ENCODE measurements around the gene VPS45. TPM values are rescaled to one million over a fixed set of nuclear protein-coding genes. Genes with fewer than 3 reads are reported as not detected.

VPS45 gene
- total RNA-seq, 4 donors from 2014 or later, result 32.6 to 41.2 (median 37.1) TPM

DNA sequence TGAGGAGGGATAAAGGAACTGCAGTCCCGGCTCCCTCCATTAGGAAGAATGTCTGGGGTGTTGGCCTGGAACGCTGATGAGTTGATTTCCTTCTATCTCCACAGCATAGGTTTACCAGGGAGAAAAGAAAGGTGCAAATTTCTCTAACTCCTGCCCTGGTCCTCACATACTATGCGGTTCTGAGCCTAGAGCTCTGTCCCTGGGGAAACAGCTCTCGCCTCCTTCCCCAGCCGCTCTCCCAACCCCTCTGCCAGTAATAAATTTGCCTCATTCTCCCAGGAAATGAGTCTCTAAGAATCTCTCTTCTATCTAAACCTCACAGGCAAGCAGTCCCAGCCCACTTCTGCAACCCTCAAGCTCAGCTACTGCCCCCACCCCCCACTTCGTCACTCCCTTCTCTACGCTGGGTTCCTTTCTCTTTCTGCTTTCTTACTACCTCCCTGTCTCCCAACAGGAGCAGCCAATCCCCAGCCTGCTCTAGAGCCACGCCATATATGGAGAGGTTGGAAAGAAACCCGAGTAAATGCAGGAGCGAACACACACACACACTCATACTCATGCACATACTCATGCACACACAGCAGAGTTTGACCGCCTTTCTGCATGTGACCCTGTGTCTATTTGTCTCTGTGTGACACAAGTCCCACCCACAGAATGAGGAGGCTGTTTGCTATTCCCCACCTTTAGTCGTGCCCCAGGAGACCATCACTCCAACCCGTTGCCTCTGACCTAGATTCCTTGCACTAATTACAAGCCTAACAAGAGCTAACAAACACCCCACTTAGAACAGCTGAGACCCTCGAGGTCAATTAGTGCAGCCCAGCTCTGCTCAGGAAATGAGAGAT, 95.5 kb downstream of the VPS45 start:
- Histone ChIP-seq H3K27me3 (no peaks in the 10 kb centered on the region), H3K9me3 (no peaks in the 10 kb centered on the region), H3K4me3 (peak overlapping the region; percentile 25 to 47 (median 38)), H3K36me3 (peaks cover 0 to 22% (median 2%) of the 10 kb centered on the region in 3 donors), H3K27ac (peak overlapping the region; percentile 92 to 99 (median 96)), H3K4me1 (peaks cover 0 to 52% (median 31%) of the 10 kb centered on the region in 4 donors)
- TF ChIP-seq EP300 (IDR thresholded peaks at IDR 0.05) (peak; percentile 65 to 96), POLR2A (IDR thresholded peaks at IDR 0.05) (peak; percentile 74 to 96)
- TF ChIP-seq, protein P1, sequence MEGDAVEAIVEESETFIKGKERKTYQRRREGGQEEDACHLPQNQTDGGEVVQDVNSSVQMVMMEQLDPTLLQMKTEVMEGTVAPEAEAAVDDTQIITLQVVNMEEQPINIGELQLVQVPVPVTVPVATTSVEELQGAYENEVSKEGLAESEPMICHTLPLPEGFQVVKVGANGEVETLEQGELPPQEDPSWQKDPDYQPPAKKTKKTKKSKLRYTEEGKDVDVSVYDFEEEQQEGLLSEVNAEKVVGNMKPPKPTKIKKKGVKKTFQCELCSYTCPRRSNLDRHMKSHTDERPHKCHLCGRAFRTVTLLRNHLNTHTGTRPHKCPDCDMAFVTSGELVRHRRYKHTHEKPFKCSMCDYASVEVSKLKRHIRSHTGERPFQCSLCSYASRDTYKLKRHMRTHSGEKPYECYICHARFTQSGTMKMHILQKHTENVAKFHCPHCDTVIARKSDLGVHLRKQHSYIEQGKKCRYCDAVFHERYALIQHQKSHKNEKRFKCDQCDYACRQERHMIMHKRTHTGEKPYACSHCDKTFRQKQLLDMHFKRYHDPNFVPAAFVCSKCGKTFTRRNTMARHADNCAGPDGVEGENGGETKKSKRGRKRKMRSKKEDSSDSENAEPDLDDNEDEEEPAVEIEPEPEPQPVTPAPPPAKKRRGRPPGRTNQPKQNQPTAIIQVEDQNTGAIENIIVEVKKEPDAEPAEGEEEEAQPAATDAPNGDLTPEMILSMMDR (IDR thresholded peaks at IDR 0.05), result peak in 2 of 5 experiments; percentile 46 to 61
- 6 to 7% methylated on average over 14 of the region's 14 CpGs for WGBS, 2 donors
- peak; percentile 75 to 80 for DNase-seq (ENCODE audit: low spot score in 2 of 2)

DNA sequence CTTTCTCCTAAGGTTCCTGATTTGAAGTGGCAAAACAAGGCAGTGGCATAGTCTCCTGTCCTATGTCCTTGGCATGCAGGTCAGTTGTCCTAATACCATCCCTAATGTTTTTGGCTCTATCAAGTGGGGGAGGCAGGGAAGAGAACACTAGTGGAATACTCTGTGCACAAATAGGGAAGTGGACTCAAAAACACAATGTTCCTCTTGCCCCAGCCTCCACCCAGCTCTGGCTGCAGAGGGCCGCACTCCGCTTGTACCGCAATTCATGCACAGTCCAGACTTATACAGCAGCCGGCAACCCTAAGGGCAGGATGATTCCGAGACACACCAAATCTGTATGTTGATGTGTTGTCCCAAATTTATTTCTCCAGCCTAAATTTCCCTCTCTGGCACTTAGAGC, 96.6 kb downstream of the VPS45 start:
- Histone ChIP-seq H3K27ac (peak overlapping the region; percentile 92 to 99 (median 96)), H3K4me1 (peaks cover 0 to 59% (median 34%) of the 10 kb centered on the region in 4 donors)
- WGBS, 2 donors, result 82 to 91% methylated on average over 5 of the region's 5 CpGs

DNA sequence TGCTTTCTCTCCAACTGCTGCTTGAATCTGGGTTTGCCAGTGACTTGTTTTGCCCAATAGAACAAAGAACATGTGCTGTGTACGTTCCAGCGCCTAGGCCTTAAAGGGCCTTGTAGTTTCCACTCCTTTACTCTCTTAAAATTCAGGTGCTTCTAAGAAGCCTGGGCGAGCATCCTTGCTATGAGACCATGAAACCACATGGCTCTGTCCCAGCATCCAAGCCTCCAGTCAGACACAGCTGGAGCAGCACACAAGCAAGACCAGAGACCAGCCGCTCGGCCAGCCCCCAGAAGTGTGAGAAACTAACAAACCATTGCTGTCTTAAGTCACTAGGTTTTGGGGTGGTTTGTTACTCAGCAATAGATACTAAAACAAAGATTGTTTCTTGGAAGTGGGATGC, 97.2 kb downstream of the VPS45 start:
- DNase-seq (ENCODE audit: low spot score in 2 of 2), result no peak
- H3K36me3 ChIP-seq, result peaks cover 0 to 5% (median 0%) of the 10 kb centered on the region in 3 donors
- H3K4me1 ChIP-seq, result peaks cover 0 to 60% (median 34%) of the 10 kb centered on the region in 4 donors
- WGBS, 2 donors, result 65 to 82% methylated on average over 5 of the region's 5 CpGs
- H3K4me3 ChIP-seq, result no peak overlapping the region
- peak overlapping the region; percentile 92 to 99 (median 96) for H3K27ac ChIP-seq
- H3K9me3 ChIP-seq, result no peaks in the 10 kb centered on the region
- TF ChIP-seq, protein P1 (IDR thresholded peaks at IDR 0.05), result no peak
- no peak for TF ChIP-seq EP300 (IDR thresholded peaks at IDR 0.05)
- no peak for TF ChIP-seq POLR2A (IDR thresholded peaks at IDR 0.05)
- no peaks in the 10 kb centered on the region for H3K27me3 ChIP-seq

More for the DNA sequence above, 96.6 kb downstream of the VPS45 start:
- H3K4me3 ChIP-seq, result no peak overlapping the region
- H3K36me3 ChIP-seq, result peaks cover 0 to 10% (median 0%) of the 10 kb centered on the region in 3 donors
- no peaks in the 10 kb centered on the region for H3K27me3 ChIP-seq
- H3K9me3 ChIP-seq, result no peaks in the 10 kb centered on the region
- DNase-seq (ENCODE audit: low spot score in 2 of 2), result no peak
- TF ChIP-seq POLR2A (IDR thresholded peaks at IDR 0.05) (no peak), EP300 (IDR thresholded peaks at IDR 0.05) (peak in 1 of 2 donors; percentile 11)
- TF ChIP-seq, protein P1 (IDR thresholded peaks at IDR 0.05), result no peak

DNA sequence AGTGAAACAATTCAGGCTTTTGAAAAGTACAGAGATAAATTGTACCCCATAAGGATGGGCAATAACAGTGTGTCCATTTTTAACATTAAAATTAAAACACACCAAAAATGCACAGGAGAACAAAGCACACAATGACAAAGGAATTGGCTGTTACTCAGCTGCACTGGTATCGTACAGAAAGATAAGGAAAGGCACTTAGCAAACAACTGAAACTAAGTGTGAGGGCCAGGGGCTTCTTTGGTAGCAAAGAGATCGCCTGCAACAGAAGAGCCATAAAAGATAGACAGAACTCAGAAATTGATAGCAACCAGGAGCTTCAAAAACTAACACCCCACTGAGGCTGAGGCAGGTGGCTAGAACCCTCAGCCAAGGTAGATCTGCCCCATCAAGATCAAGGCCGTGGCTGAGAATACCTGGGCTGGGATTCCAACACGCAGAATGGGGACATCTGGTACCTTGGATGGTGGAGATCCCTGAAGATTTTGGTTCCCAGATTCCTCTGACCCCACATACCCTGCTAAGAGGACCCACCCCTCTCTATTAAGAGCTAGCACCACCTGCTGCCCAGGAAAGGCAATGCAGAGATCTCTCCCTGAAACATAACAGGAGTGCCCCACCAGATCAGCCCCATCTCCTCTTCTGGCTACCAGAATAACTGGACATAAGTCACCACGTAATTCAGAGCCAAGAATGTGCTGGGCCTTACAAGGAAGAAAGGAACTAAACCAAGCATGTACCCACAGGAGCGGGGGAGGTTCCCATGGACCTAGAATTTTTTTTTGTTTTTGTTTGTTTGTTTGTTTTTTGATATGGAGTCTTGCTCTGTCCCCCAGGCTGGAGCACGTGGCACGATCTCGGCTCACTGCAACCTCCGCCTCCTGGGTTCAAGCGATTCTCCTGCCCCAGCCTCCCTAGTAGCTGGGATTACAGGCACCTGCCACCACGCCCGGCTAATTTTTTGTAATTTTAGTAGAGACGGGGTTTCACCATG, 98.3 kb downstream of the VPS45 start:
- H3K27me3 ChIP-seq, result no peaks in the 10 kb centered on the region
- H3K4me1 ChIP-seq, result peaks cover 0 to 56% (median 33%) of the 10 kb centered on the region in 4 donors
- DNase-seq (ENCODE audit: low spot score in 2 of 2), result peak in 1 of 2 donors; percentile 58
- no peak overlapping the region for H3K4me3 ChIP-seq
- WGBS, 2 donors, result 73% methylated on average over 14 of the region's 14 CpGs
- peak overlapping the region in 3 of 4 donors; percentile 92 to 99 (median 93) for H3K27ac ChIP-seq
- no peaks in the 10 kb centered on the region for H3K36me3 ChIP-seq
- TF ChIP-seq, protein P1 (IDR thresholded peaks at IDR 0.05), result peak; percentile 29 to 54 (median 45)
- TF ChIP-seq EP300 (IDR thresholded peaks at IDR 0.05), result no peak
- H3K9me3 ChIP-seq, result no peaks in the 10 kb centered on the region

Measured in tibial nerve (tissue), 4 donors.